ENCODE results near the gene MRPS23.

MRPS23 gene

DNA sequence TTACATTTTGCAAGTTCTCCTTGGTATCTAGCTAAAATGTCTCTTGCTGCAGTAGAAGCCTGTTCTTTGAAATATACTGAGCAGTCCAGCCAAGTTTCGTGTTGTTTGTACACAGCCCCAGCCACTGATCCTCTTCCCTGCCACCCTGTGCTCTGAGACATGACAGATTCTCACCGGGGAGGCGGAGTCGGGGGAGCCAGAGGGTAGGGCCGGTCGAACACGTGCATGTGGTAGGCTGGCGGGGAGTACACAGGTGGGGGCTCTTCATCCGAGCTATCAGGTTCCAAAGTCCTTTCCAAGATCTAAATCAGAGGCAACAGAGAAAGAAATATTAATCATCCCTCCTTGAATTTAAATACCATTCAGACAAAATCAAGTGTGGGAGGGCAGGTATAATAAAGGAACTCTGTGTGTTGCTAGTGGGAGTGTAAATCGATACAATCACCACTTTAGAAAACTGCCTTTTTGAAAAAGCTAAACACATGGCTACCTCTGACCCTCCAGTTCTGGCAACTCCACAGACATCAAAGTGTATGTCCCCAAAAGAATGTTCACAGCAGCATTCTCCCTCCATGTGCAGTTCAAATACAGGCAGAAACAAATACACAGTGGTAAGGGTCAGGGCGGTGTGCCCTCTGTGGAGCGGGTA is 29.7 kb upstream of the MRPS23 start:
- no peak for TF ChIP-seq REST (IDR thresholded peaks at IDR 0.05; ENCODE audit: insufficient read depth in 1 of 2, low read depth in 2 of 2, low read length in 2 of 2)
- TF ChIP-seq TAF1 (IDR thresholded peaks at IDR 0.05; ENCODE audit: borderline replicate concordance, insufficient read depth, low read length): no peak
- TF ChIP-seq FOXP2 (optimal IDR thresholded peaks at IDR 0.05; ENCODE audit: borderline replicate concordance, extremely low read depth, extremely low read length, insufficient read depth): no peak
- no peak for TF ChIP-seq POLR2AphosphoS5 (IDR thresholded peaks at IDR 0.05; ENCODE audit: low read depth, low read length)
- TF ChIP-seq SIN3A (IDR thresholded peaks at IDR 0.05; ENCODE audit: borderline replicate concordance, insufficient read depth, low read length): no peak

- TF ChIP-seq TAF1 (IDR thresholded peaks at IDR 0.05; ENCODE audit: borderline replicate concordance, insufficient read depth, low read length) (no peak), REST (IDR thresholded peaks at IDR 0.05; ENCODE audit: insufficient read depth in 1 of 2, low read depth in 2 of 2, low read length in 2 of 2) (no peak), POLR2AphosphoS5 (IDR thresholded peaks at IDR 0.05; ENCODE audit: low read depth, low read length) (no peak), SIN3A (IDR thresholded peaks at IDR 0.05; ENCODE audit: borderline replicate concordance, insufficient read depth, low read length) (no peak), FOXP2 (optimal IDR thresholded peaks at IDR 0.05; ENCODE audit: borderline replicate concordance, extremely low read depth, extremely low read length, insufficient read depth) (no peak)
Observed at GRCh38 chr17:57877803-57878377, 28.0 kb upstream of the MRPS23 start.

GRCh38 chr17:57876866-57877237 is 27.0 kb upstream of the MRPS23 start:
- no peak for TF ChIP-seq TAF1 (IDR thresholded peaks at IDR 0.05; ENCODE audit: borderline replicate concordance, insufficient read depth, low read length)

DNA sequence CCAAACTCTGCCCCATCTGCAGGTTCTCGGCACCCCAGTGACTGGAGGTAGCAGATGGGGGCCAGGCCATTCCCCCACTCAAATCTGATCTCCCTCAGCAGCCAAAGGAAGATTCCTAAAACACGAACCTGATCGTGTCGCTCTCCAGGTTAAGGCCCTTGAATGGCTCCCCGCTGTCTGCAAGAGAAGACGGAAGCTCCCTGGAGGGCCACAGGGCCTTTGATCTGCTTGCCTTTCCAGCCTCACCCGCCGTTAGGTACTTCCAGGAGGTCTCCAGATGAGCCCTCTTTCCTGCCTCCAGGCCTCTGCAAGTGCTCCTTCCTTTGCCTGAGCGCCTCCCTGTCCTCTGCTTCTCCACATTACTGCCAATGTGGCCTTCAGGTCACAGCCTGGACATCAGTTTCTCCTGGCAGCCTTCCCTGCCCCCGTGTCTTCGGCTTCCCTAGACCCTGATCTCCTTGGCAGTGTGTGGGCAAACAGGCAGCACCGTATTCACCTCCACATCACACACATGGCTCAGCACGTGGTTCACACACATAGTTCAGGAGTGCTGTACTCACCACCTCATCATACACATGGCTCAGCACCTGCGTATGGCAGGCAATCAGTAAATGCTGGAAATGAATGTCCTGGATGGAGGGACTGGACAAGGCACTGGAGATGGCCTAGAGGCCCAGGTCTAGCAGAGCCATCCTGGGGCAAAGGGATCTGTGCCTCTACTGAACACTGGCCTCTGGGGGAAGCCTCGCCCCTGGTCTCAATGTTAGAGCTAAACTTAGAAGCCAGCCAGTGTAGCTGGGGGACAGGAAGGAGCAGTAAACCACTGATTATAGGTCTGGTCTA is 26.4 kb upstream of the MRPS23 start:
- TF ChIP-seq SIN3A (IDR thresholded peaks at IDR 0.05; ENCODE audit: borderline replicate concordance, insufficient read depth, low read length) (no peak), FOXP2 (optimal IDR thresholded peaks at IDR 0.05; ENCODE audit: borderline replicate concordance, extremely low read depth, extremely low read length, insufficient read depth) (no peak), REST (IDR thresholded peaks at IDR 0.05; ENCODE audit: insufficient read depth in 1 of 2, low read depth in 2 of 2, low read length in 2 of 2) (no peak), TAF1 (IDR thresholded peaks at IDR 0.05; ENCODE audit: borderline replicate concordance, insufficient read depth, low read length) (no peak), POLR2AphosphoS5 (IDR thresholded peaks at IDR 0.05; ENCODE audit: low read depth, low read length) (no peak)

DNA sequence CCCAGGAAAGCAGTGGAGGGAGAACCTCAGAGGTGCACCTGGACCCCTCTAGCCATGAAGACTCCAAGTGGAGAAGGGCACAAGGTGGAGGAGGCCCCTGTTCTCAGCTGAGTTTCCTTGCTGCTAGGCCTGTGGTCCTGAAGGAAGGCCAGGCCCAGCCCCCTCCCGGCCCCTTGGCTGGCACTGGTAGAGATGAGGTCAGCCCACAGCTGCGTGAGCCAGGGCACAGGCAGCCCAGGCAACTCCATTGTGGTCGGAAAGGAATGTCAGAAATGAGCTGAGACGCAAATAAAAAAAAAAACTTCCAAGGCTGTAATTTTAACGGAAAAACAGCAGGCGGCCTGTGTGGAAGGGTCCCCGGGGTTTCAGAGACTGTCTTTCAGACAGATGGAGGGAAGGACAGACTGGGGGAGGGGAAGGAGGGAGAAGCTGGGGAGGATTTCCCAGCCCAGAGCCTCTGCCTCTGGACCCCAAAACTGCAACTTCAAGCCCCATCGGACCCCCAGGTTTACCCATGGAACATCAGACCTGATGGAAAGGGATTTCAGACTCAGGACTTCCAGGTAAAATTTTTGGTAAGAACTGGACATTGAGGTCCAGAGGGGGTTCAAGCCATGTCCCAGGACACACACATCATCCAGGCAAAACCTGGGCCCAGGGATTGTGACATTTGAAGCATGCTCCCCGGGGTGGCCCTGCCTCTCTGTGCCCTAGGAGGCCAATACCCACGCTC is 25.6 kb upstream of the MRPS23 start:
- TF ChIP-seq REST (IDR thresholded peaks at IDR 0.05; ENCODE audit: insufficient read depth in 1 of 2, low read depth in 2 of 2, low read length in 2 of 2) (no peak), FOXP2 (optimal IDR thresholded peaks at IDR 0.05; ENCODE audit: borderline replicate concordance, extremely low read depth, extremely low read length, insufficient read depth) (peak; percentile 15), POLR2AphosphoS5 (IDR thresholded peaks at IDR 0.05; ENCODE audit: low read depth, low read length) (no peak)

Measured in PFSK-1 (cell line).